GM18907 (cell line): ENCODE measurements around the gene POLR3GL.

Source experiments
- ATAC-seq: cut with Tn5 transposase; IDR thresholded peaks from one replicate; pipeline ENCODE4 v1.9.1; 2021; ENCODE audit warnings: mild to moderate bottlenecking, moderate library complexity; ENCODE audit not compliant: unreplicated experiment

POLR3GL gene

GRCh38 chr1:145990249-145990855 is 25.9 kb downstream of the POLR3GL start:
- no peak for ATAC-seq

DNA sequence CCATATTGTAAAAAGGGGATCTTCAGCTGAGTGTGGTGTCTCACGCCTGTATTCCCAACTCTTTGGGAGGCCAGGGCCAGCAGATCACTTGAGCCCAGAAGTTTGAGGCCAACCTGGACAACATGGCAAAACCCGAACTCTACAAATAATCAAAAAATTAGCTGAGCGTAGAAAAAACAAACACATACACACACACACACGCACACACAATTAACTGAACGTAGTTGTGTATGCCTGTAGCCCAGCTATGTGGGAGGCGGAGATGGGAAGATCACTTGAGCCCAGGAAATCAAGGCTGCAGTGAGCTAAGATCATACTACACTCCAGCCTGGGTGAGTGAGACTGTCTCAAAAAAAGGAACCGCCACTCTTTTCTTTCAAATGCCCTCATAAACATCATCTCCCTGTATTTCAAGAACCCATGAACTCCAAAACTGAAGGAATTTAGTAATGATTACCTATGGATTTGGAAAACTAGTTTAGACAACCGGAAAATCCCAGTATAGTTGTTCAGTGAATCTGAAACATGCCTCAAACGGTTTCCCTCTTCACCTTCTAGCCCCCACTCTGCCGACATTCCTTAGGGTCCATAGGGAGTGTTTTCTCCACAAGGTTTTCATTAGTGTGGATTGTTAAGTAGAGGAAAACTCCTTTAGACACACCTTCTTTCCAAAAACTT is 27.4 kb downstream of the POLR3GL start:
- ATAC-seq = no peak

GRCh38 chr1:145992502-145992936 is 28.0 kb downstream of the POLR3GL start:
- ATAC-seq = no peak

- no peak for ATAC-seq
Observed at GRCh38 chr1:145992958-145993617, 28.6 kb downstream of the POLR3GL start.

DNA sequence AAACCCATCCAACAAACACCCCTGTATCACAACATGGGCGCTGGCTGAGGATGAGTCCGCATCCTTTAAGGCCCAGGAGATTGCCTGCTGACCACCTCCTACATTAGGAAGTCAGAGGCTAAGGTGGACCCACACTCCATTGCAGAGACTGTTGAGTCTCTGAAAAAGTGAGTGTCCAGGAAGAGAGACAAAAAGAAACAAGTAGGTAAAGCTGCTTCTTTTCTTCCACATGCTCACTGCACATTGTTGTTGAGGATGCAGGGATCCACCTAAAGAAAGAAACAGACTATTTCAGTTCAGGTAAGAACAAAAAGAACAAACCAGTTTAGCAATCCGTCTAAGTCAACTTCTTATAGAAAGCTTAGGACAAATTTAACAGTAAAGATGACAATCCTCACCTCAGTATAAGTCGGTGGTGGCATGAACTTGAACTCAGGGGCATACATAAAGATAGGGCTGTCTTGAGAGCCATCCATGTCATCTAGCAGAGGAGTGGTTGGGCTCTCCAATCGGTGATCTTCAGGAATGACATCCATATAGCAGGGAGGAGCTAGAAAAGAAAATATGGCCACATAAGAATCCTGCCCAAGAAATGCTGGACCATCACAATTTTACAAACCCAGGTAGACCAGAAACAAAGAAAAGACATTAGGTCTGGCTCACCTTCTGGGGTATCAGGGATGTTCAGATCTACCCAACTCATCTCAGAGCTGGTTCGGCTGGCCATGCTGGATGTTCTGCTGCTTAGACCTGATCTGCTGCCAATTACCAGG is 29.3 kb downstream of the POLR3GL start:
- no peak for ATAC-seq

GRCh38 chr1:145994391-145995120 is 30.1 kb downstream of the POLR3GL start:
- ATAC-seq = no peak

- no peak for ATAC-seq
Observed at GRCh38 chr1:145995148-145995881, 30.8 kb downstream of the POLR3GL start.

- ATAC-seq = no peak
Observed at GRCh38 chr1:145995964-145996432, 31.5 kb downstream of the POLR3GL start.

DNA sequence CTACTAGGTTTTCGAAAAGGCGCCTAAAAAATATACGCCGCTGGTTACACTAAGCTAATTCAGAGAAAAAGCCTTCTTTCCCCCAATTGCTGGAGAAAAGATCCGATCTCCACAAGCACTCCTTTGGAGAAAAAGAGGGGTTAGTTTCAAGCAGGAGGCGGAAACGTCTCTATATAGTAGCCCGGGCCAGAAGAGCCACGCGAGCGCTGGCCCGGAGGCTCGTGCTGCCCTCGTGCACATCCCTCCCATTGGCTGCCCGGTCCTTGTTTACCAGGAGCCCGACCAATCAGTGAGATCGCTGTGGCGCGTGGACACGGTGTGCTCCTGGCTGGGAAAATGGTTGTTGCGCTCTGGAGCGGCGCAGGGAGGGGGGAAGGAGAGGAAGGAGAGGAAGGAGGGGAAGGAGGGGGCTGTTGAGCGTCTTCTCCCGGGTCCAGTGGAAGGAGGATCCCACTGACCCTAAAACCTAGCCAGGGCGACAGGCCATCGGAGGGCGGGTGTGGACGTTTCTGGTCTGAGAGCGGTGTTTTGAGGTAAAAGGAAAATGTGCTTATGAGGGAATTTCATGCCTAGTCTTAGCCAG is 32.0 kb downstream of the POLR3GL start, which contains the start of gene TXNIP:
TXNIP (minus strand) TSS at position 147 of the 583 bp plus-strand sequence. CDS start 313 bp downstream, outside the sequence.
- ATAC-seq = peak; percentile 89

- ATAC-seq = peak; percentile 33
Observed at GRCh38 chr1:145997016-145997717, 32.7 kb downstream of the POLR3GL start.

DNA sequence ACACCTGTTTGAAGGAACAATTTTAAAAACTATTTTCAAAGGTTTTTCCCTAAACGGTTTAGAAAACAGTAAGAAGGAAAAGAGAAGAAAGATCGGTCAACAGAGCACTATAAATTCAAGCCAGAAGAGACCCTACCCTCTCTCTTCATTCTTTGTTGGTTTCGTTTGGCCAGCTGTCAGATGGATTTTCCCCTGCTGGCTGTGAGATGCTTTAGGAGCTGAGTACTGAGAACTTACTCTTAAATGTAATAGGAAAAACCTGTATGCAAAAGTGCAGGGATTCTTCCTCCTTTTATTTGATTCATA is 33.2 kb downstream of the POLR3GL start:
- ATAC-seq = no peak

DNA sequence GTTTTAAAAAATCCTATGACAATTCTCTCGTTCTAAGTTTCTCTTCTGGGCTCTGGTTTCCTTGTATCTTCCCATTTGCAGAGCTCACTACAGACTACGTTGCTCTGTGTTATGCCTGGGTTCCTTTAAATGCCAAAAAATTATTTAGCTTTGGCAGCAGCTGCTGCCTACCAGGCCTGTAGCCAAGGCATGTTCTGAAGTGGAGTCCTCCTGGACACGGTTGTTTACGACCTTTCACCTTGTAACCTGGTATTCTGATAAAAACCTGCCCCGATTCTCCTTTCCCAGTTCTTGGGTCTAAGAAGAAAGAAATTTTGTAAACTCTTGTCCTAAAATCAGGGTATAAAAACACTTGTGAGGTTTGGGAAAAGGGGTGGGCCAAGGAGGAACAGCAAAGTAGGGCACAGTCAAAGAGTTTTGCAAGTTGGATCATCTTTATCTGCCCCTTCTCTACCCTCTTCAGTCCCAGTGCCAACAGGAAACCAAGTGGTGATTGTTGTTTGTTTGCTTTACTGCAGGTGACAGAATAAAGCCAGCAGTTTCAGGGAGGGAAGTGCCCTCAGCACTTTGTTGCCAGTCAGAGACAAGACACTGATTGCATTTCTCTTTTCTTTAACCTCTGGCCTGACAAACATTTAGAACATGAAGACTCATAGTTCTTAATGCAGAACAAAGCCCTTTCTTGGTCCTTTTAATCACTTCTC is 35.0 kb downstream of the POLR3GL start:
- no peak for ATAC-seq

- ATAC-seq = no peak
Observed at GRCh38 chr1:146001709-146002108, 37.2 kb downstream of the POLR3GL start.

DNA sequence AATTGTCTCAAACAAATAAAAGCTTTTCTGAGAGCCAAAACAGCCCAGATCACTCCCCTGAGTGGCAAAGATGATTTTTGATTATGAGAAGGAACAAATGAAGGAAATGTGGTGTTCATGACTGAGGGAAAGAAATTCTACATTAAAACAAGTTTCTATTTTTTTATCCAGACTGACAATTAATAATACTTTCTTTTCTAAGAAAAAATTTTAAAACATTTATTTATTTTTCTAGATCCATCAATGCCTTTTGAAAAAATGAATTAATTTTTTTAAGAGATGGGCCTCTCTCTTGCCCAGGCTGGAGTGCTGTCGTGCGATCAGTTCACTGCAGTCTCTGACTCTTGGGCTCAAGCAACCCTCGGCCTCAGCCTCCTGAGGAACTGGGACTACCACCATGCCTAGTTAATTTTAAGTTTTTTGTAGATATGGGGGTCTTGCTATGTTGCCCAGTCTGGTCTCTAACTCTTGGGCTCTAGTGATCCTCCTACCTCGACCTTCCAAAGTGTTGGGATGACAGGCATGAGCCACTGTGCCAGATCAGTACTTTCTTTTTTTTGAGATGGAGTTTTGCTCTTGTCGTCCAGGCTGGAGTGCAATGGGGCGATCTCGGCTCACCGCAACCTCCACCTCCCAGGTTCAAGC is 43.1 kb downstream of the POLR3GL start:
- ATAC-seq = no peak

- no peak for ATAC-seq
Observed at GRCh38 chr1:146010126-146010738, 45.7 kb downstream of the POLR3GL start.

DNA sequence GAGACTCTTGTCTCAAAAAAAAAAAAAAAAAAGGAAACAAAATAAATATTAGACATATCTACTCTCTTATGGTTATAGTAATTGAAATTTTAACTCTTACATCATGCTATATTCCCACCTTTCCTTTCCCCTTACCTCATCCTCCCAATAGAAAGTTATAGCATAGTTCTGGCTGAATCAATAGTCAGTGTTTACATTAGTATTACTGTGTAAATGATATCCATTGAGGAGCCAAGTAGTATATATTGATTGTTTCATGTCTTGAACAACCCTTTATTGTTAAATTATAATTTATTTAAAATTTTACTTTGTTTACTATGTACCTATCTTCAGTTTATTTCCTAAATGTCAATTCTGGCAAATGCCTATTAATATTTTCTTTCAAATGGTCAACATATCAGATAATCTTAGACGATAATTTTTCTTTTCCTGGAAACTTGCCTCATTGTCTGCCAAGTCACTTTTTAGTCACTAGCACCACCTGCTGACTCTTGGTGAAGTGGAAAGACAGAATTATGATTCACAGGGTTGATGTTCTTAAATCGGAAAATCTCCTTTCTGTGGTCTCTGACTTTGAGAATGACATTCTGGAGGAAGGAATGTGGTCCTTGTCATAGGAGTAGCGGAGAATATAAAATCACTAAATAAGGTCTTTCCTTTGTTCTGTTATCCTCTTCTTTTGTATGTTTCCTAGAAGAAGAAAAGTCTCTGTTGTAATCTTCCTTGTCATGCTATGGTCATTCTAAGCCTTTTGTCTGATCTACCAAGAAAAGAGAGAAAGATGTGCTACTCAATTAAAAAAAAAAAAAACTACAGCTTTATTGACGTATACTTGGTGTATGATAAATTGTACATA is 48.4 kb downstream of the POLR3GL start:
- ATAC-seq = no peak

DNA sequence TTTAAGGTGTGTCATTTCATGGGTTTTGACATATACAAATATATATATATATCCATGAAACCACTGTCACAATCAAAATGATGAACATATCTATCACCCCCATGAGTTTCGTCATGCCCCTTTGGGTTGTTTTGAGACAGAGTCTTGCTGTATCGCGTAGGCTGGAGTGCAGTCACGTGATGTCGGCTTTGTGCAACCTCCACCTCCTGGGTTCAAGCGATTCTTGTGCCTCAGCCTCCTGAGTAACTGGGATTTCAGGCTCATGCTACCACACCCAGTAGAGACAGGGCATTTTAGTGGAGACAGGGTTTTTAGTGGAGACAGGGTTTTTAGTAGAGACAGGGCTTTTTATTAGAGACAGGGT is 49.1 kb downstream of the POLR3GL start:
- ATAC-seq = no peak
